D721Med (cell line): Measurements from ENCODE around the gene DYSF.

Experiments used
- DNase-seq: peaks from one replicate; pipeline ENCODE4 v3.0.0; 2011; ENCODE audit warnings: low spot score; ENCODE audit not compliant: insufficient read length
- FAIRE-seq: peaks from 2 replicates; lab custom pipeline; 2011; peaks lifted over from hg19 to GRCh38; lab: Jason Lieb, UNC
- TF ChIP-seq, protein P1 (sequence below): IDR thresholded peaks from 2 replicates; pipeline ENCODE4 v1.5.1; 2012; ENCODE audit warnings: mild to moderate bottlenecking, control low read depth; ENCODE audit not compliant: insufficient read depth; ENCODE audit errors: missing control alignments

Gene DYSF

DNA sequence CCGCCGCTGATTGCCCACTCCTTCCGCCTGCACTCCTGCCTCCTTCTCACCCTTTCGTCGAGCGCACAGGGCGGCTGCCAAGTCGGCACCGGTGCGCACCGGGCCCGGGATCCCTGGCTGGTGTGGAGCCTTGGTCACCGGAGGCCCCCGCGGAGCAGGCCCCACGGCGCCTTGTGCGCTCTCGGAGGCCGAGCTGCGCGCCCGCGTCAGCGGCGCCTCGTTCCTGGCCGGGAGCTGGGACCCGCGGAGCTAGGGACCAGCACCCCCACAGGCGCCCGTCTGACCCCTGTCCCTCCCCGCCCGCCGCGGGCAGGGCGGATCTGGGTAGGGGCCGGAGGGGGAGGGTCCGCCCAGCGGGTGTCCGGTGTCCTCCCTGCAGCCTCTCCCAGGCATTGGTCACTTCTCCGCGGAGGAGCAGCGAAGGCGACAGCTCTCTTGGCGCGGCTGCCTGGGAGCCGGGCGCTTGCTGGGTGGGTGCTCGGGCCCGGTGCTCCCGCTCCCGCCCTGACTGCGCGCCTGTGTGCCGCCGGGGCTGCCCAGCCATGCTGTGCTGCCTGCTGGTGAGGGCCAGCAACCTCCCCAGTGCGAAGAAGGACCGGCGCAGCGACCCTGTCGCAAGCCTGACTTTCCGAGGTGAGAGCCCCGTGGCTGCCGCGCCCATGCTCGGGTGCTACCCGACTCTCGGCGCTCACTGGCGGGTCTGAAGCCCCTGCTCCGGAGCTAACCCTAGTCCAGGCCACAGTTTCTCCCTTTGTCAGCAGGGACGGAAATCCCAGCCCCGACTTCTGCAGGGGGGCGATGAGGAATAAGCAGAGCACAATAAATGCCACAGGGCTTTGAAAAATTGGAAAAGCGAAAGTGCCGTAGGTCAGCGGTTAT is 13.2 kb downstream of the DYSF start:
- no peak for FAIRE-seq
- DNase-seq, result peak; percentile 56
- TF ChIP-seq, protein P1, sequence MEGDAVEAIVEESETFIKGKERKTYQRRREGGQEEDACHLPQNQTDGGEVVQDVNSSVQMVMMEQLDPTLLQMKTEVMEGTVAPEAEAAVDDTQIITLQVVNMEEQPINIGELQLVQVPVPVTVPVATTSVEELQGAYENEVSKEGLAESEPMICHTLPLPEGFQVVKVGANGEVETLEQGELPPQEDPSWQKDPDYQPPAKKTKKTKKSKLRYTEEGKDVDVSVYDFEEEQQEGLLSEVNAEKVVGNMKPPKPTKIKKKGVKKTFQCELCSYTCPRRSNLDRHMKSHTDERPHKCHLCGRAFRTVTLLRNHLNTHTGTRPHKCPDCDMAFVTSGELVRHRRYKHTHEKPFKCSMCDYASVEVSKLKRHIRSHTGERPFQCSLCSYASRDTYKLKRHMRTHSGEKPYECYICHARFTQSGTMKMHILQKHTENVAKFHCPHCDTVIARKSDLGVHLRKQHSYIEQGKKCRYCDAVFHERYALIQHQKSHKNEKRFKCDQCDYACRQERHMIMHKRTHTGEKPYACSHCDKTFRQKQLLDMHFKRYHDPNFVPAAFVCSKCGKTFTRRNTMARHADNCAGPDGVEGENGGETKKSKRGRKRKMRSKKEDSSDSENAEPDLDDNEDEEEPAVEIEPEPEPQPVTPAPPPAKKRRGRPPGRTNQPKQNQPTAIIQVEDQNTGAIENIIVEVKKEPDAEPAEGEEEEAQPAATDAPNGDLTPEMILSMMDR, result no peak

DNA sequence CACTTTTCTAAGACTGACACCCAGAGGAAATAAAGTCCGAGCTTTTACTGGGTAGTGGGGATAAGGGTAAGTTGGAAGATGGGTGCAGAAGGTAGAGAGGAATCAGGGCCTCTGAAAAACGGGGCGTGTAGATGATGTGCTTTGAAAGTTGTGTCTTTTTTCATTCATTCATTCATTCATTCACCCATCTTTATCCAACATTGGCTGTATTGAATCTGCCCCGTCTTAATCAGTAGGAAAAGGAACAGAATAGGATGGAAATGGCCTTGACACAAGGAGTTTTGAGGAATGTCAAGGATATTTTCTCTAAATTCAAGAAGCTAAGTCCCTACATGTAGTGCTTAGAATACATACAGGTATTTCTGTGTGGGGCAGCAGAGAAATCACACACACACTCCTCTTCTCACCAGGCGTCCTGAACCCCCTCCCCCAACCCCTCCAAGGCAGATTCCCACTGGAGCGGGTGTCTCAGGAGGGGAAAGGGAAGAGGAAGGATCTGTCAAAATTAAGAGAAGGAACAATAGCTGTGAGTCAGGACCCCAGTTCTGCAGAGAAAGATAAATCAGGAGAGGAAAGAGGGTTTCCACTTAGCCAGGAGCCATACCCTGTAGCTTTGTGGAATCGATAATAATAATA is 13.9 kb downstream of the DYSF start:
- FAIRE-seq, result no peak

DNA sequence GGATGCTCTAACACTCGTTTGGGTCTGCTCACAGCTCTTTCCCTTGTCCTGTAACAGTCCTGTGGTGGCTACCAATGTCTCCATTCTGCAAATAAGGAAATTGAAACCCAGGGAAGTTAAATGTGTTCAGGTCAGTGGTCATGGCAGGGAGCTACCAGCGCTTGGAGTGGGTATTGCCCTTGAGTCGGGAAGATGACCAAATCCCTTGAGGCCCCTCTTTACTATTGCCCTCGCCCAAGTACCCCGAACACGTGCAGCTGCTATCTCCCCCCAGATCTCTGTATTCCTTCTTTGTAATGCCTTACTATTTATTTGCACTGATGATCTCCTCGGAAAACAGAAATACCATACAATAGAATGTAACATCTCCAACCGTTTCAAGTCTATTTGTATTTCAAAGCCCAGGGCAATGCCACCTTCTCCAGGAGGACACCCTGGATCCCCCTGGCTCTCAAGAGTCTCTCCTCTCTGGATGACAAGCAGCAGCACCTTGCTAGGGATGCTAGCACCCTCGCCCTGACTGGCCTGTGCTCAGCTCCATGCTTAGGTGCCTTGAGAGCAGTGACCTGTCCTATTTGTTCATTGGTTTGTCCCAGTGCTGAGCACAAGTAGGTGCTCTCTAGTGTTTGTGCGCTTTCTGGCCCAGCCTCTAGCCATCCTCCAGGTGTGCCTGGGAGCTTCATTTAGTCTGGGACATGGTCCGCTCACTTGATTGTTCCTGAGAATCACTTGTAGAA is 15.1 kb downstream of the DYSF start:
- TF ChIP-seq, protein P1, result no peak
- FAIRE-seq (no peak), DNase-seq (no peak)

More for the DNA sequence above, 13.9 kb downstream of the DYSF start:
- DNase-seq, result no peak
- TF ChIP-seq, protein P1, result no peak

DNA sequence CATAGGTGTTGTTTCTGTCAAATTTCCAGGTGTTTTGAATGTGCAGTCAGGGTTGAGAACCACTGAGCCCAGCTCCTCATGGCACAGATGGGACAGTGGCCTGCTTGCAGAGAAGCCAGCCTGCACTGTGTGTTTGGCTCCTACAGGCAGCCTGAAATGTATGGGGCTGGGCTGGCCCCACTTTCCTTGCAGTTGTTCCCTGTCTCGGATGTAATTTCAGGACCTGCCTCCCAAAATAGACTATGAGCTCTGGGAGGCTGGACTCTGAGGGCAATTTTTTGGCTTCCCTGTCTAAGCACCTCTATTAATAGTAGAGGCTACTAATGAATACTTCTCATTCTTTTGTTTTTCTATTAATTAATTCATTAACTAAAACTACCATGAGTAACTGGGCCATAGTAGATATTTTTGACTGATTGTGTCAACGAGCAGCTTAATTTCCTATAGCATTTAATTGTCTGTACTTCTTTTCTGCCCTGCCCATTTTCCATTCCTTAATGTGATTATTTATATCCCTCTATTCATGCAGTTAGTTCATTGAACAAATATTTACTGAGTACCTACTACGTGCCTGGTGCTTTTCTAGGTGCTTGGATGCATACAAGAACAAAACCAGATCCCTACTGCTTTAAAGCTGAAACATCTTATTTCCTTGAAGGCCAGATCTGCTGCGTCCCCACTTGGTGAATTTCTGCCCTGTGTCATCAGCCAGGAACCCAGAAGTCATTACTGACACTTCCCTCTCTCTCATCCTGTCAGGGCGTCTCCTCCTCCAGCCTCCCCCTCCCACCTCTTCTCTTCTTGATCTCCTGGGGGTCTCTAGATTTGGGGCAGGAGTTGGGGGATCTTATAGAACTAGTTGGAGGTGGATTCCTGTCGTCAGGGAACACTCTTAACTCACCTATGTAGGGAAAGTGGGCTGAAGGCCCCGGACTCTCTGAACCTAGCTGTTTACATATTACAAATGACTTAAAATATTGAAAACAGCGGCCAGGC is 16.3 kb downstream of the DYSF start:
- no peak for DNase-seq
- TF ChIP-seq, protein P1, result no peak
- FAIRE-seq, result no peak

DNA sequence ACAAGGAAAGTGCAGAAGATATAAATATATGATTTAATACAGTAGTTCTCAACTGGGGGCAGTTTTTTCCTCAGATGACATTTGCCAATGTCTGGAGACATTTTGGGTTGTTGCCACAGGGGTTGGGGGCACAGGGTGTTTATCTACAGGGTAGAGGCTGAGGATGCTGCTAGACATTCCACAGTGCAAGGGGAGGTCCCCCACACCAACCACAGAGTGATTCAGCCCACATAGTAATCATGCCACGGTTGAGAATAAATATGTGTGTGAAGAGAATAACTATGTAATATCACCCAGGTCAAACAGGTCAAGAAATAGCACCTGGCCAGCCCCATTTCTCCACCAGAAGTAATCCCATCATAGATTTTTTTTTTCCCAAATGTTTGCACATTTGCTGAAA is 17.9 kb downstream of the DYSF start:
- TF ChIP-seq, protein P1, result no peak
- FAIRE-seq, result no peak

DNA sequence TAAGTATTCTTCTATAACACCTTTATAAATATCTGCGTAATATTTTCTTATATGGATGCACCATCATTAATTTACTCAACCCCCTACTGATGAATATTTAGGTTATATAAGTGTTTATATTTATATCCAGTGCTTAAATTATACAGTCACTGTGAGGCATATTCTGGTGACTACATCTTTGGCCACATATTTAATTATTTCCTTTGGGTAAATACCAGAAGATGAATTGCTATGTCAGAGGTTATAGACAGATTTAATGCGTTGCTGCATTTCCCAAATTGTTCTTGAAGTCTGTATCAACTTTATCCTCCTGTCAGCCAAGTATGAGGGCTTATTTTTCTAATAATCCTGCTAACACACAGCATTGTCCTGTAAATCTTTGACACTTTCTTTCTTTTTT is 18.7 kb downstream of the DYSF start:
- TF ChIP-seq, protein P1, result no peak
- no peak for FAIRE-seq

More for the DNA sequence above, 17.9 kb downstream of the DYSF start:
- DNase-seq, result no peak

More for the DNA sequence above, 18.7 kb downstream of the DYSF start:
- DNase-seq, result no peak
